Hematopoietic multipotent progenitor cell treated with erythropoietin and hydrocortisone succinate and interleukin-3 and kit ligand, for 8 days (in vitro differentiated cells): ENCODE measurements around the gene CCDC148.

ENCODE experiments used
- DNase-seq: peaks from one replicate; pipeline ENCODE4 v3.0.0-alpha.2; 2015

The CCDC148 gene

DNA sequence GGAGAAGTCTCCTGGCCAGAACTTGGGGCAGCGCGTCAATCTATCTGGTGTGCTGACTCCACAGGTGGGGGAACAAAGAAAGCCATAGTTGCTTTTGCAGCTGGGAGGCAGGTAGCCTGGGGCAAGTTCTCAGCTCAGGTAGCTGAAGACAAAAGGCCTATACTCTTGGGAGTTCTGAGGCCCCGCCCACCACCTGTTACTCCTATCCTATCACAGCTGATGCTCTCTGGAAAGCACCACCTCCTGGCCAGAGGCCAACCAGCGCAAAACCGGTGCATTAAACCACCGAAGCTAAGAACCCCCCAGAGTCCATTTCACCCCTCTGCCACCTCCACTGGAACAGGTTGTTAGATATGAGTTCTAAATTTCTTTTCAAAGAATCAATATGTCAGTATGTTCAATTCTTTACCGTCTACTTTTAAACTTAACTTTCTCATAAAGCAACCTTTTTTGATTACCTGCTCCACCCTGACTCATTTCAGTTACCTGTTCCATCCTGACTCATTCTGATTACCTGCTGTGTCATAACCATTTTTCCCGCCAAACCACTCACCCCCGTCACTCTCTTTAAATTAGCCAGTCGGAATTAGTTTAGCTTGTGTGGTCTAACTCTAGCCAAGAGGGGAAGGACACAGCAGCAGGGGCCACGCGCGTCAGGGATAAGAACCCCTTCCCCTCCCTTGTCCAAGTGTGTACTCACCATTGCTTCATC, 311.5 kb downstream of the CCDC148 start:
- DNase-seq = no peak

DNA sequence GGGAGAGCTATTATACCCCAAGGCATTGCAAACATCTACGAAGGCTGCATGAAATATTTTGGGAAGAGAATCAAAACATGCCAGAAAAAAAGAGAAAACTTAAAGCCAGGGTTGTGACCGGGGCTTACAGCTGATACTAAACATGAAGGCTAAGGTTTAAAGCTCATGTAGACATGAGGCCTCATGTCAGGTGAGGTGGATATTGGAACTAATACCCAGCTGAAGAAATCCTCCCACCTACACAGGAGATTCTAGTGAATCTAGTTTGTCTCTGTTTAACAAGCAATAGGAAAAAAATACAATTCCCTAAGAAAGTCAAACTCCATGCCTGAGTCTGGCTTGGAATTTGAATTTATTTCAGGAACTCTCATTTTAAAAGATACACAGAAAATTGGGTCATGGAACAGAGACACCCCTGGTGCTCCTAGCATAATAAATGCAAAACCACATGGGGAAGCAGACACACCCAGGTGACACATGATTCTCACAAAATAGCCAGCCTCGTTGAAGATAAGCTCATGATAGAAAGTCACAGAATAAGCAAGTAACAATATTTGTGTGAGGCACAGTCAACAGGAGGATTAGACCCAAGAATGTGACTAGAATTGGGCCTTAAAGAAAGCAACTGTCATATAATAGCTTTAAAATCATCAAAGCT, 312.7 kb downstream of the CCDC148 start:
- peak; percentile 8 for DNase-seq

DNA sequence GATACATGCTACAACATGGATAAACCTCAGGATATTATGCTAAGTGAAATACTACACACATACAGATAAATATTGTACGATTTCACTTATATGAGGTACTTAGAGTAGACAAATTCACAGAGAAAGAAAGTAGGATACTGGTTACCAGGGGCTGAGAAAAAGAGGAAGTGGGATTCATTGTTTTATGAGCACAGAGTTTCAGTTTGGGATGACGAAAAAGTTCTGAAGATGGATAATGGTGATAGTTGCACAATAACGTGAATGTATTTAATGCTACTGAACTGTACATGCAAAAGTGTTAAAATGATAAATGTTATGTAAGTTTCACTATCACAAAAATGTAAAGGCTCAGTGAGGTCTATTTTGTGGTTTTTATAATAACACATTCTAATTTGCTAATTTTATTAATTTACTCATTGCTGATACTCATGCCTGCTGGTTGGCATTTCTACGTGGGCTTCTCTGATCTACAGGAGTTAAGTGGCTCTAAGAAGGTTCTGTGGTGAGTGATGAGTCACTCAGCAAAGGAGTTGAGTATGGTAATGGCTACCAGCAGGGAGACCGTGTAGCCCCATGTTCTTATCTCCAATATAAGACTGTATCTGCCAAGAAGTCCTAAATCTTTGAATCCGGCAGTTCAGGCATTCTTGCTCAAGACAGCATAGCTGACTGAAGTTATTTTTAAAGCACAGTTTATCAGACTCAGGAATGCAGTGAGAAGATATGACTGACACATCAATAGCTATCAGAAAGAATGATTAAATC, 313.8 kb downstream of the CCDC148 start:
- peak; percentile 32 for DNase-seq

DNA sequence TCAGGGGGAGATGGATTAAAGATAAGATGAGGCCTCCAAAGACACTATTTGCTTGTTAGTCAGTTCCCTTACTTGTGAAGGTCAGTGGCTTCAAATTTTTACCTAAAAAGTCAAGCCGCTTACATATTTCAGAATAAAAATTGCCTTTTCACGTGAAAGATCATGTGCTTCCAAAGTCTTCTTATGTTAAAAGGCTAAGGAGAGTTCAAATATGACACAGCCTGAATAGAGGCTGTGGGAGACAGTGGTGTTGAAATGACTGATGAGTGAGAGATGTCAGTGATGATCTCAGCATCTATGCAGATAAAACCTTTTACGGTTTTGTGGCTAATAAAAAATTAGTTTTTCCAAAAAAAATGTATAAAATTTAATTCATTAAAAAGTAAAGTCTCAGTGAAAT, 314.4 kb downstream of the CCDC148 start:
- no peak for DNase-seq

DNA sequence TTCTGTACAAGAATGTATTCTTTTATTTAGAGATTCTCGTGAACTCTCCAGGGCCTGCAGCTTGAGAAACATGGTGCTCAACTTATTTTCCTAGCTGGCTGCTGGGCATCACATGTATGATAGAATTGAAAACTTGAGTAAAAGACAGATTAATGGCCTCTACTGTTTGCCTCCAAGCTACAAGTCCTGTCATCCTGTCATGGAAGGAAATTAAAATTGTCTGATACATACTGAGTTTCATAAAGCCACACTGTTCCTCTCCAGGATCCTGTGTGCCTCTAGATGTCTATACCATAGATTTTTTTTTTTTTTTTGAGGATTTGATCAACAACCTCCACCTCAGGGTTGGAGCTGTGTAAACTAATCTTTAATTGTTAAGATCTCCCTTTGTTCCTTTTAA, 316.4 kb downstream of the CCDC148 start:
- no peak for DNase-seq

DNA sequence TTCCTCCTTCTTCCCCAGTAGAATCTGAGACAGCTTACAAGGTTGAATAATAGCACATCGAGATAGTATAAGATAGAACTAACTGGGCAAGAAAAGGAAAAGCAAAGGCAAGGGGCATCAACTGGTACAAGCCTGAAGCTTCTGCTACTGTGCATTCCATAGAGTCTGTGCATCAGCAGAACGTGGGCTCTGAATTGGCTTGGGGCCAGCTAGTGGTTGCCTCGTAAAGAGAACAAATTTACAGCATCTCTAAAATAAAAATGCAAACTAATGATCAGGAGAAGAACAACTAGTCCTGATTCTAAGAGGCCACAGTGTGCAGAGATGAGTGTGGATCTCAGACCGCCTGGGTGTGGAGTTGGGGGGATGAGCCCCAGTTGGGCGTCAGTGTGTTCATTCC, 318.3 kb downstream of the CCDC148 start:
- DNase-seq = no peak

DNA sequence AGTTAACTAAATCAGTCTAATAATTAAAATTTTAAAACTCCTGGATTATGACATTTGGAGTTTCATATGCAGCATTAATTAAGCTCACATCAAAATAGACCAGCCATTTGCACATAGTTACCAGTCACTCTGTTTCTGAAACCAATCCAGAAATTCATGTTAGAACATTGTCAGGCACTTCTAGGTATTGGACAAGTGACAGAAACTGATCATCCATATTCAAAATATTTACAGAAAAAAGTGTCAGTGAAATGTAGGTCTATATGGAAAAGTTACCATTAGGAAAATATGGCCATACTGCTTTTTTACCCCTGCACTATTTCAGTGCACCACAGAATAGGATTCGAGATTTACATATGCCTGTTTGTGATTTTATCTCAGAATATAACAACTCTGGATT, 321.5 kb downstream of the CCDC148 start:
- no peak for DNase-seq

DNA sequence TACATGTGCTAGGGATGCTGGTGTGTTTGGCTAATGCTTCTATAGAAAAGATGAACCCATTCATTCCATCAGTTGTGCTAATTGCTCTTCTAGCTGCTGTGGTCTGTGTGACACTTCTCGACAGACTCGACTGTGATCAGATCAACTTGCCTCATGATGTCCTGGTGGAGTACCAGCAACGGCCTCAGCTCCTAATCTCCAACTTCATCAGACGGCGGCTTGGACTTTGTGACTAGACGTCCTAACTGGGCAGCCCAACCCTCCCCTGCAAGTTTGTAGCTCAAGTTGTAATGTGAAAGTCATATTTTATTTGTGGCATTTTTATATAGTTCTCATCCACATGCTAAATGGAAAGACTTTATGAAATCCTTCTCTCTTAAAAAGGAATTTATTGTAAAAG, 321.9 kb downstream of the CCDC148 start:
- no peak for DNase-seq

DNA sequence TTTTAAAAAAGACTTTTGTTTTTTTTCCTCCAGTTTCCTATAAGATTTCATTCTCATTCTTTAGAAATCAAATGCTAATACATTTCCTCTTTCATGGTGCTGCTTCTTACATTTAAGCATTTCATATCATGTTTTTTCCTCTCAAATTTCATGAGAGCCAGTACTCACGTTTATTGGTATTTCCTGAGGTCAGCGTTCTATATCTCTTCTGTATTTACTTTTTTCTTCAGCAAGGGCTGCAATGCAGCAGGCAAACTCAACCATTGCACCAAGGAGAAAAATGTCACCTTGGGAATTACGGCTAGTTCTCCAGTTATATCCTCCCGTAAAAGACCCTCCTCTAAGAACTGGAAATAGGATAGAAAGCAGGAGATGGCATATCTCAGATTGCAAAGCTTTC, 322.5 kb downstream of the CCDC148 start:
- DNase-seq = no peak

DNA sequence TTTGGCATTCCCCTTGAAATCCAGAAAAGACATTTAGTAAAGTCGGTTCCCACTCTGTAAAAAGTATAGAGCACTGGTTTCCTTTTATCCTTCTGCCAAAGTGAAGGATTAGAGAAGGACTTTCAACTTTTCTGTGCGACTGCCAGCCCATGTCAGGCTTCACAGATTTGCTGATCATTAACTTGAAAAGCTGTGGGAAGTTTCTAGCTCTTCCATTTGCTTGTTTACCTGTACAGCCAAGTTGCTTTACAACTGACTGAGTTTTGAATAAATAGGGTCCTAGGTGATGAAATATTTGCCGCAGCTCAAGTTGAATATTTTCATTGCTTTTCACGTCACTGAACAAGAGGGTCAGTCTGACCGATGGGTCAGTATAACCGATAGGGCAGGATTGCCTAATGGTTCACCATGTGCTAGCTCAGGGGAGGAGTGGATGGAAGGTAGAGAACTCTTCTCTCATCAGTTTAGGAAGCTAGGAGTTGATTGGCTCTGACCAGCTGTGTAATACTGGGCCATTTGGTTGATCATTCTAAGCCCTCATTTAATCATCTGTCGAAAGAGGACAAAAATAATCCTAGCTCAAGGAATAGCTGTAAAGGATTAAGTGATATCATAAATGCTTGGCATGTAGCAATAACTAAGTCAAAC, 324.5 kb downstream of the CCDC148 start:
- DNase-seq = no peak

DNA sequence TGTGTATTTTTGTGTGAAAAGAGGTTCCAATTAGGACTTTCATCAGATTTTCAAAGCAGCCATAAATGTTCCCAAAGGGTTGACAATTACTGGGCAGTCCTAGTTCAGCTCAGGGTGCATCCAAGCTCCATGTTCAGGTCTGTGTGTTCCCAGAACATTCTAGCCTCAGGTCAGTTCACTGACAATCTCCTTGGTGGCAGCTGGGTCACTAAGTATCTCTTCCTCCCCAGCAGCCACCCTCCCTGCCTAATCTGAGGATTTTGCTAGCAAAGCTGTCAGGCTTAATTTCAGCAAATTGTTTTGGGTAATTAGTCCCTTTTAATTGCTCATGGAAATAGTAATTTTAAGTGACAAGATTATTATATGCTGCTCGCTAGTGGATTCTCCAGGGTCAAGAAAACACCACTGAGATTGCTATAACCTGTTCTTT, 325.1 kb downstream of the CCDC148 start:
- no peak for DNase-seq

DNA sequence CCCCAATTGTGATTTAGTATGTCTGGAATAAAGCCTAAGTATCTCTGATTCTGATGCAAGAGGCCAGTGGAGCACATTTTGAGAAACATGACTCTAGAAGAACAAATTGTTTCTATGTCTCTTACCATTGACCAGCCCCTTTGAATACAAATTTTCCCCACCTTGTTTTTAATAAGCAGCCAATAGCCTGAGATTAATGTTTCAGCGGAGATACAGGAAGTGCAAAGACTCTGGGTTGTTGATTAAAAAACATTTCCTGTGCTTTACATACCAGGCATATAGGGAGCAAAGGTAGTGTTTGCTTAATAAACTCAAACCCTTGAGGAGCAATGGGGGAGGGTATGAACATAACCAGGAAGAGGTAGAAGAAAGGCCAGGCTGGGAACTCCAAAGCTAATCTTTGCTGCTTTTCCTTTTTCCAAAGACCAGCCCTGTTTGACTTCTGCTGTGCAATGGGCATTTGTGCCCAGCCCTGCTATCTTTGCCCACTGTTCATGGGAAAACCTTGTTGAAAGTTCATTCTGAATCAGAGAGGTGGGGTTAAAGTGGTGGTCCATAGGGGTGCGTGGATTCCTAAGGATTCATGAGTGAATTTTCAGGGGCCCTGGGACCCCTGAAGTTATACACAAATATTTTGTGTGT, 325.6 kb downstream of the CCDC148 start:
- no peak for DNase-seq

DNA sequence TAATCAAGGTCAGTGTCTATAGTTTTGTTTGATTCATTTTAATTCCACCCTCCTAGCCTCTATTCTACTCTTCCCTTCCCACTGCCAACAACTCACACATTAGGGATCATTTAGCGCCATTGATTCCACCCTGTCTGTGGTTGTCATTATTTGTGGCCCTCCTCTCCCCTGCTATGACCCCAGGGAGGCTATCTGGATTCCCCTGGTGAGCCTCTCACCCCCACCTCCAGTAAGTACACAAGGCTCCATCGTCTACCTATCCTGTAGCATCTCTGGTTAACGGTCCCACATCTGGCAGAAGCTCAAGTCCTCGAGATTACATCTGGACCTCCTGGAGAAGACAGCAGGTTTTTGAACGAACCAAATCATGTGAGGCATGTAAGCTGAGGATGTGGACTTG, 327.5 kb downstream of the CCDC148 start:
- no peak for DNase-seq

DNA sequence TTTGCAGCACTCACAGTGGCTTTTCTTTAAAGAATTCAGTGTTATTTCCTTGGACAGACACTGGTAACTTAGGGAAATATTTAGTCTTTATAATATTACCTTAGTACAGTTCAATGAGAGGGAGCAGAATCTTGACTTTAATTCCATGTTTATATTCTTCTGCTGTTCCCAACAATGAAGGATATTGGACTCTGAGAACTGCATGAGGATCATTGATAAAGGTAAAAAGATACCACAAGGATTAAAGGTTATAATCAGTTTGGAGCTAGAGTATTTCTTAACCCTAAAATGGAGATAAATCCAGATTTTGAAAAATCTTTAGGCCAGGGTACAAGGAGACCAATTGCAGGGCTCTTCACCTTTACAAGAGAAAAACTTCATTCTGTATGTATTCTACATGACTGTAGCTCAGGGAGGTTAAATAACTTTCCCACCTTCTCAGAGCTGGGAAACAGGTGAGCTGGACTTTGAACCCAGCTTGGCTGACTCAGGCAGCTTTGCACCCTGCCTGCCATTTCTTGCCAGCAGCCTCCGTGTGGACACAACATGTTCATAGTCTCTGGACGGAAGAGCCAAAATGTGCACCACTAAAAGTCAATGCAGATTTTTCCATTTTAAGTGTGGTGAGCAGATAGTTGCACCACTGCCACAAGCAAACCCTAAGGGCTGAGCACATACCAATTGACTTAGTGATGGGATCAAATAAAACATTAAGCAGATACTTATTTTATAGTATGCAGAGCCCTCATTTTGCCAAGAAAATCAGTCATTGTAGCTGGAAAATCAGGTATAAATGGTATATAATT, 328.2 kb downstream of the CCDC148 start:
- no peak for DNase-seq

DNA sequence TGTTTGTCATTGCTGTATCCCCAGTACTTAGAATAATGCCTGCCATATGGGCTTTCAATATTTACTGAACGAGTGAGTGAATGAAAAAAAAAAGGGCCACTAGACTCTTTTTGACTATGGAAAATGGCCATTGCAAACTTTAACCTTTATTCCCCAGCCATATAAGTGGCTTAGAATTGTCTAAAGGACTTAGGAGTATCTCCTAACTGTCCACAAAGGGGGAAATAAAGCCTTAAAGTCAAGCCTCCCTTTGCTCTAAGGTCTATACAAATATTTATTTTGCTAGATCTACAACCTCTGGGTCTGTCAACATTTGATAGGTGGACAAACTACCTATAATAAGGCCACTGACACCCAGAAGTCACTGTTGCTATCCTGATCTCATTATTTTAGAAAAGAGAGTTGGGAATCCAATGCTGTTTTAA, 329.2 kb downstream of the CCDC148 start:
- DNase-seq = no peak

DNA sequence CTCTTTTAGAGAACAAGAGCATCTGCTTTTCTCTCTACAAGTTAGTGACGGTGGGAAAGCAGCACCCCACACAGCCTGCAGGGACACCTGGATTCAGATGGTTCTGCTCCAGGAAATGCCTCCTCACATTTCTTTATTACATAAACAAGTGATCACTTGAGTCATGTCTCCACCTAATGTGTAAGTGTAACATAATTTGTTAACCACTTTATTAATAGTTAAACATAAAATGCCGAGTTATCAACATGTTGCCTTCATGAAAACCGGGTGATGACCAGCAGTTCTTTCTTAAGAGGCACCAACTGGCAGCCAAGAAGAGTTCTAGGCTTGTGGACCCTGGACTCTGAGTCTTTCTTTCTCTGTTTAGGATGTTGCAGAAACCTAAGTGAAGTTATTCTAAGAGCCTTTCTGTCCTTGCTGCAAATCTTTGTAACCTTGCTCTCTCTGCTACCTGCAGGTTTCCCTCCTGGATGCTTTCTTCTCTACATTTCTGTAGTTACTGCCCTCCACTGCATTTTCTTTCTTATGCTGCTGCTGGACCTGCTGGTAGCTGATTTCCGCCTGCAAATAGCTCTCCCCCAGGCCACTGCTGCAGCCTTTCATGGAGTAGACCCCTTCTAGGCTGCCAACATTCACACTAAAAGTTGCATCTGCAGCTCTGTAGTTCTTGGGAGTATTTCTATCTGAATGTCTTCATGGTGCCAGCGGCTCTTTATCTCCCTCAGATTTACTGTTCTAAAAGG, 330.6 kb downstream of the CCDC148 start:
- no peak for DNase-seq

DNA sequence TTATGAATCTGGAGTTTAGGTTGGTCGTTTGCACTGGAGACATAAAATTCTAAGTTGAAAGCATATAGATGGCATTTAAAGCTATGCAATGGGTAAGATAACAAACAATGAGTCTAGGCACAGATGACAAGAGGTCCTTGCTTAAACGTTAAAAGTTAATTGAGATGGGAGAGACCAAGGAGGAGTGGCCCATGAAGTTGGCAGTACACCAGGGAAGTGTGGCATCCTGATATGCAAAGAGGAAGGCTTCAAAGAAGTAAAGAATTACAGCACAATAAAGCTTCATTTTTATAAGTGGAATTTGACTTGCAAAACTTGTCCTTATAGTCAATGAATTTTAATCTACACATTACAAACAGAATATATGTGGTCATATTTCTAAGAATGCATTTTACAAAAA, 331.7 kb downstream of the CCDC148 start:
- no peak for DNase-seq
